H1 (cell line): ENCODE data around the gene GADL1. TPM values are rescaled to one million over a fixed set of nuclear protein-coding genes. Genes with fewer than 3 reads are reported as not detected.

ENCODE experiments used
- CTCF ChIA-PET: fragments of 300-600 bp; sonication (Branson Sonifier 250); formaldehyde crosslinking; loops from one replicate; lab custom pipeline; 2021; ENCODE audit not compliant: partially characterized antibody; lab: Charles Lee
- POLR2A ChIA-PET: fragments of 300-600 bp; sonication (Branson Sonifier 250); formaldehyde crosslinking; loops from one replicate; lab custom pipeline; 2021; ENCODE audit warnings: inconsistent platforms; ENCODE audit not compliant: partially characterized antibody; lab: Charles Lee
- DNase-seq, 2 experiments: peaks; one replicate each; pipeline versions ENCODE4 v3.0.0 to v3.0.0-alpha.2; 2010 to 2022; ENCODE audit warnings: low spot score in 2 of 2, low read depth in 1 of 2, mixed read lengths in 1 of 2
- FAIRE-seq: peaks from 2 replicates; lab custom pipeline; 2011; peaks lifted over from hg19 to GRCh38; lab: Jason Lieb, UNC
- H2AFZ ChIP-seq: 2 replicates; pipeline ENCODE4 v1.8.1; 2012; ENCODE audit warnings: low read length, inconsistent platforms
- H2AK5ac ChIP-seq: 2 replicates; pipeline ENCODE4 v1.6.1; 2013; ENCODE audit warnings: low read depth, low read length
- H2BK120ac ChIP-seq: replicated peaks from 2 replicates; pipeline ENCODE3; 2013; ENCODE audit warnings: low read depth, low read length, inconsistent platforms
- H2BK12ac ChIP-seq: 2 replicates; pipeline ENCODE4 v1.6.1; 2013; ENCODE audit warnings: low read depth, low read length
- H2BK15ac ChIP-seq: 2 replicates; pipeline ENCODE4 v1.6.1; 2013; ENCODE audit warnings: low read length
- H2BK20ac ChIP-seq: 2 replicates; pipeline ENCODE4 v1.6.1; 2013; ENCODE audit warnings: low read length
- H2BK5ac ChIP-seq: 2 replicates; pipeline ENCODE4 v1.6.1; 2013; ENCODE audit warnings: low read depth, low read length
- H3K14ac ChIP-seq: 2 replicates; pipeline ENCODE4 v1.6.1; 2013; ENCODE audit warnings: inconsistent platforms; ENCODE audit not compliant: insufficient read length
- H3K18ac ChIP-seq: 2 replicates; pipeline ENCODE4 v1.6.1; 2013; ENCODE audit warnings: low read length; ENCODE audit errors: extremely low read depth
- H3K23ac ChIP-seq: 2 replicates; pipeline ENCODE4 v1.6.1; 2013; ENCODE audit warnings: inconsistent platforms; ENCODE audit not compliant: insufficient read length
- H3K23me2 ChIP-seq: 2 replicates; pipeline ENCODE4 v1.6.1; 2013; ENCODE audit warnings: low read depth, low read length
- H3K27ac ChIP-seq: 2 replicates; pipeline ENCODE4 v1.6.1; 2011; ENCODE audit warnings: low read depth, low read length, inconsistent platforms
- H3K27me3 ChIP-seq, 4 experiments: replicated peaks in 1 of 4; 1 replicate in 1 of 4; 2 replicates in 3 of 4; pipeline versions ENCODE4 v1.6.1 to v1.8.1; 2011 to 2013; ENCODE audit warnings: low read length in 3 of 4, mild to moderate bottlenecking in 3 of 4, inconsistent platforms in 2 of 4, mixed read lengths in 2 of 4, moderate library complexity in 1 of 4; ENCODE audit not compliant: control insufficient read depth in 3 of 4, insufficient read depth in 3 of 4; ENCODE audit errors: extremely low read depth in 1 of 4
- H3K36me3 ChIP-seq, 4 experiments: 2 replicates each; pipeline versions ENCODE4 v1.6.1 to v1.8.1; 2011 to 2013; ENCODE audit warnings: mild to moderate bottlenecking in 4 of 4, low read length in 3 of 4, moderate library complexity in 2 of 4, control low read depth in 1 of 4, inconsistent platforms in 1 of 4; ENCODE audit not compliant: insufficient read depth in 4 of 4, control insufficient read depth in 2 of 4
- H3K4ac ChIP-seq: replicated peaks from 2 replicates; pipeline ENCODE3; 2013; ENCODE audit warnings: low read length, low read depth, mixed read lengths, inconsistent platforms; ENCODE audit not compliant: insufficient read length
- H3K4me1 ChIP-seq, 4 experiments: replicated peaks in 1 of 4; 1 replicate in 1 of 4; 2 replicates in 3 of 4; pipeline versions ENCODE4 v1.6.1 to v1.8.1; 2011 to 2013; ENCODE audit warnings: low read length in 3 of 4, inconsistent platforms in 2 of 4, mixed read lengths in 1 of 4; ENCODE audit not compliant: insufficient read depth in 4 of 4, control insufficient read depth in 3 of 4
- H3K4me2 ChIP-seq, 2 experiments: 2 replicates each; pipeline versions ENCODE4 v1.6.1 to v1.8.1; 2011 to 2013; ENCODE audit warnings: low read depth in 2 of 2, low read length in 2 of 2, control low read depth in 1 of 2, inconsistent platforms in 1 of 2, mild to moderate bottlenecking in 1 of 2; ENCODE audit not compliant: insufficient read depth in 1 of 2
- H3K4me3 ChIP-seq, 4 experiments: fragments of 200-600, 300-600 bp in 1 of 4; sonication (generic), shearing (Covaris generic), sonication (Bioruptor Twin) in 1 of 4; 2 replicates each; pipeline versions ENCODE4 v1.5.1 to v1.8.1; 2011 to 2016; ENCODE audit warnings: low read length in 4 of 4, low read depth in 3 of 4, control low read depth in 2 of 4, inconsistent platforms in 2 of 4, mild to moderate bottlenecking in 2 of 4, mixed read lengths in 1 of 4, moderate library complexity in 1 of 4; ENCODE audit not compliant: insufficient read depth in 2 of 4; ENCODE audit errors: extremely low read depth in 1 of 4
- H3K56ac ChIP-seq: replicated peaks from 2 replicates; pipeline ENCODE3; 2013; ENCODE audit warnings: low read depth, mild to moderate bottlenecking, mixed read lengths, low read length, inconsistent platforms; ENCODE audit not compliant: insufficient read length
- H3K79me1 ChIP-seq: 2 replicates; pipeline ENCODE4 v1.6.1; 2013; ENCODE audit warnings: low read depth, low read length, control low read depth
- H3K79me2 ChIP-seq, 2 experiments: 2 replicates each; pipeline versions ENCODE4 v1.6.1 to v1.8.1; 2012 to 2013; ENCODE audit warnings: low read length in 2 of 2, mild to moderate bottlenecking in 2 of 2, inconsistent platforms in 1 of 2; ENCODE audit not compliant: insufficient read depth in 2 of 2, control insufficient read depth in 1 of 2
- H3K9ac ChIP-seq, 4 experiments: replicated peaks in 1 of 4; 1 replicate in 1 of 4; 2 replicates in 3 of 4; pipeline versions ENCODE4 v1.6.1 to v1.8.1; 2011 to 2013; ENCODE audit warnings: low read depth in 3 of 4, low read length in 3 of 4, control low read depth in 2 of 4, mild to moderate bottlenecking in 2 of 4, moderate library complexity in 2 of 4, inconsistent platforms in 1 of 4; ENCODE audit errors: extremely low read depth in 1 of 4
- H3K9me3 ChIP-seq, 2 experiments: 2 replicates each; pipeline versions ENCODE4 v1.6.1 to v1.8.1; 2012 to 2013; ENCODE audit warnings: mild to moderate bottlenecking in 2 of 2, moderate library complexity in 2 of 2, control low read depth in 1 of 2, inconsistent platforms in 1 of 2, low read depth in 1 of 2, low read length in 1 of 2, mixed read lengths in 1 of 2; ENCODE audit not compliant: insufficient read depth in 2 of 2
- H4K20me1 ChIP-seq, 2 experiments: replicated peaks in 1 of 2; 2 replicates each; pipeline versions ENCODE3 to v1.8.1; 2011 to 2013; ENCODE audit warnings: inconsistent platforms in 2 of 2, low read length in 2 of 2, mild to moderate bottlenecking in 1 of 2; ENCODE audit not compliant: insufficient read depth in 2 of 2, control insufficient read depth in 1 of 2
- H4K5ac ChIP-seq: 2 replicates; pipeline ENCODE4 v1.6.1; 2013; ENCODE audit warnings: low read length, low read depth, mixed read lengths, inconsistent platforms; ENCODE audit not compliant: insufficient read length
- H4K8ac ChIP-seq: 2 replicates; pipeline ENCODE4 v1.8.0; 2013; ENCODE audit warnings: mild to moderate bottlenecking, moderate library complexity, low read length, inconsistent platforms; ENCODE audit not compliant: insufficient read depth; ENCODE audit errors: extremely low read depth
- H4K91ac ChIP-seq: replicated peaks from 2 replicates; pipeline ENCODE3; 2013; ENCODE audit warnings: low read length, mixed read lengths, inconsistent platforms; ENCODE audit not compliant: insufficient read length
- BRCA1 ChIP-seq: IDR thresholded peaks from 2 replicates; pipeline ENCODE4 v1.6.1; 2012; ENCODE audit warnings: low read depth, low read length, improper control_type of control experiment
- CEBPB ChIP-seq: IDR thresholded peaks from 2 replicates; pipeline ENCODE4 v1.6.1; 2012; ENCODE audit warnings: low read depth, low read length
- CHD1 ChIP-seq: IDR thresholded peaks from 2 replicates; pipeline ENCODE4 v1.6.1; 2012; ENCODE audit warnings: low read depth, low read length, improper control_type of control experiment
- CREB1 ChIP-seq: IDR thresholded peaks from 2 replicates; pipeline ENCODE4 v1.6.1; 2012; ENCODE audit warnings: inconsistent platforms
- EP300 ChIP-seq, 2 experiments: IDR thresholded peaks; 1 replicate in 1 of 2; 2 replicates in 1 of 2; pipeline ENCODE4 v1.6.1; 2011 to 2012; ENCODE audit warnings: low read depth in 2 of 2, low read length in 2 of 2, mild to moderate bottlenecking in 2 of 2, borderline replicate concordance in 1 of 2, inconsistent platforms in 1 of 2, moderate library complexity in 1 of 2
- EZH2 ChIP-seq: fragments of 200-600 bp; sonication (generic); IDR thresholded peaks from 2 replicates; pipeline ENCODE4 v1.7.1; 2012; ENCODE audit warnings: low read depth, mild to moderate bottlenecking, moderate library complexity, low read length, inconsistent platforms; ENCODE audit not compliant: severe bottlenecking
- JUND ChIP-seq: IDR thresholded peaks from 2 replicates; pipeline ENCODE4 v1.6.1; 2011; ENCODE audit warnings: mild to moderate bottlenecking, improper control_type of control experiment, low read length
- KDM1A ChIP-seq: fragments of 200-600, 300-600 bp; sonication (generic); IDR thresholded peaks from 2 replicates; pipeline ENCODE4 v1.7.1; 2016; ENCODE audit warnings: mild to moderate bottlenecking, low read length, borderline replicate concordance
- POU5F1 ChIP-seq: IDR thresholded peaks from 2 replicates; pipeline ENCODE4 v1.6.1; 2011; ENCODE audit warnings: low read depth, mild to moderate bottlenecking, low read length, moderate library complexity
- RNF2 ChIP-seq: fragments of 200-900, 300-1000 bp; sonication (generic); IDR thresholded peaks from 2 replicates; pipeline ENCODE4 v1.7.1; 2016; ENCODE audit warnings: borderline replicate concordance, low read depth, mild to moderate bottlenecking, antibody characterized with exemption, low read length; ENCODE audit not compliant: poor library complexity, severe bottlenecking; ENCODE audit errors: missing control alignments
- TAF7 ChIP-seq: optimal IDR thresholded peaks from 2 replicates; pipeline ENCODE3; 2011; ENCODE audit warnings: low read depth, mild to moderate bottlenecking, inconsistent platforms, low read length, moderate library complexity, borderline replicate concordance
- TCF12 ChIP-seq: IDR thresholded peaks from 2 replicates; pipeline ENCODE4 v1.6.1; 2011; ENCODE audit warnings: low read depth, mild to moderate bottlenecking, low read length
- WGBS, 2 experiments: shearing (Covaris generic) in 1 of 2; methylation state at CpG; one replicate each; pipeline versions ENCODE4 v1.1.6 to v1.1.7; 2013 to 2015; ENCODE audit warnings: low lambda C conversion rate in 2 of 2, mixed read lengths in 2 of 2, inconsistent platforms in 1 of 2, low coverage in 1 of 2, missing lambda C conversion rate in 1 of 2; ENCODE audit not compliant: insufficient replicate concordance in 2 of 2, insufficient coverage in 1 of 2, insufficient read length in 1 of 2; ENCODE audit errors: extremely low coverage in 1 of 2, missing lambda C conversion rate in 1 of 2; 5-methylcytosine and 5-hydroxymethylcytosine counted together
- polyA plus RNA-seq, 7 experiments: library from polyadenylated mRNA; depleted of rRNA in 3 of 7; stranded (reverse) in 5 of 7; unstranded in 2 of 7; fragments of >200 nt in 5 of 7; fragments of 200-250 nt in 2 of 7; gene quantifications; 1 replicate in 5 of 7; 2 replicates in 1 of 7; 4 replicates in 1 of 7; pipeline versions ENCODE4 v1.2.1 to v1.2.3, GENCODE V29; 2011 to 2013; ENCODE audit warnings: missing spikeins in 2 of 7, mixed read lengths in 2 of 7
- total RNA-seq: library from RNA; stranded (reverse); fragmentation: NEBNext Ultra II Directional; extraction: Animal tissue kit (Norgen Biotek cat#: 25700); gene quantifications from 2 replicates; pipeline ENCODE4 v1.2.1, GENCODE V29; 2021
- TF ChIP-seq, protein P1 (sequence below): IDR thresholded peaks from 2 replicates; pipeline ENCODE4 v1.6.1; 2012; ENCODE audit warnings: low read length, inconsistent platforms

GADL1 gene
- total and polyA plus RNA-seq, 2 of the 8 experiments (the other 6 are each of a cell fraction or from before 2014, with no cell fraction given): 0.03 to 0.30 TPM

DNA sequence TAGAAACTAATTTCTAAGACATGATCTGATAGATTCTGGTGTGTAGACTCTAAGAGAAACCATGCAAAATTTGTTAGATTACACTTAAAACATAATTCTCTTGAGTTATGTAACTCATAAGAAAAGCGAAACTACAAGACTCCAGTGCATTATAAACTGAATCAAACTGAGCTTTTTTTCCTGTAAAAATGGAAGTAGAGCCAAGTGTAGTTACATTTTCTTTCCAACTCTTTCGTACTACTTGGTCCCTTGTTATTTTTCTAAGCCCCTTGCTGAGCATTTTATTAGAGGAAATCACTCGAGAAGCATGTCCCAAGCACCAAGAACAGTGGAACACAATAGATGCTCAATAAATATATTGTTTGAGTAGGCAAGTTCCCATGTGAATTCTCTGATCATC is 130.2 kb downstream of the GADL1 start:
- Histone ChIP-seq H2BK12ac (no peak overlapping the region), H2BK5ac (no peak overlapping the region), H3K23me2 (no peaks in the 10 kb centered on the region), H3K27me3 (no peaks in the 10 kb centered on the region), H4K20me1 (no peaks in the 10 kb centered on the region), H3K23ac (no peak overlapping the region), H2BK120ac (no peak overlapping the region), H3K9me3 (no peaks in the 10 kb centered on the region), H3K9ac (no peak overlapping the region), H3K4me2 (no peak overlapping the region), H2BK20ac (no peak overlapping the region), H3K4me1 (no peaks in the 10 kb centered on the region), H2AFZ (no peak overlapping the region), H3K56ac (no peak overlapping the region), H4K91ac (no peak overlapping the region), H3K14ac (no peak overlapping the region), H3K79me1 (no peaks in the 10 kb centered on the region), H2AK5ac (no peak overlapping the region), H3K79me2 (no peaks in the 10 kb centered on the region), H3K36me3 (no peaks in the 10 kb centered on the region), H3K27ac (no peak overlapping the region), H4K5ac (no peak overlapping the region), H3K4ac (no peak overlapping the region), H2BK15ac (no peak overlapping the region), H3K18ac (no peak overlapping the region), H4K8ac (no peak overlapping the region), H3K4me3 (no peak overlapping the region)
- FAIRE-seq: no peak
- ChIA-PET CTCF (interaction anchor here (0.7 to 0.8 kb wide), 2 partner anchors 8 to 115 kb away, joined by 3 to 4 read pairs; no protein-coding TSS in a partner anchor), POLR2A (no interaction called here)
- 75% methylated on average over 3 of the region's 3 CpGs; no CpG with 5 or more reads in 1 of the 2 experiments for WGBS, 2 experiments
- DNase-seq: no peak
- TF ChIP-seq RNF2 (no peak), TAF7 (no peak), POU5F1 (no peak), KDM1A (no peak), TCF12 (no peak), BRCA1 (no peak), CEBPB (no peak), EP300 (IDR thresholded peaks at IDR 0.05; ENCODE audit: borderline replicate concordance in 1 of 2, low read depth in 2 of 2, low read length in 2 of 2) (no peak), CHD1 (no peak), EZH2 (no peak), JUND (no peak), CREB1 (no peak)
- TF ChIP-seq, protein P1, sequence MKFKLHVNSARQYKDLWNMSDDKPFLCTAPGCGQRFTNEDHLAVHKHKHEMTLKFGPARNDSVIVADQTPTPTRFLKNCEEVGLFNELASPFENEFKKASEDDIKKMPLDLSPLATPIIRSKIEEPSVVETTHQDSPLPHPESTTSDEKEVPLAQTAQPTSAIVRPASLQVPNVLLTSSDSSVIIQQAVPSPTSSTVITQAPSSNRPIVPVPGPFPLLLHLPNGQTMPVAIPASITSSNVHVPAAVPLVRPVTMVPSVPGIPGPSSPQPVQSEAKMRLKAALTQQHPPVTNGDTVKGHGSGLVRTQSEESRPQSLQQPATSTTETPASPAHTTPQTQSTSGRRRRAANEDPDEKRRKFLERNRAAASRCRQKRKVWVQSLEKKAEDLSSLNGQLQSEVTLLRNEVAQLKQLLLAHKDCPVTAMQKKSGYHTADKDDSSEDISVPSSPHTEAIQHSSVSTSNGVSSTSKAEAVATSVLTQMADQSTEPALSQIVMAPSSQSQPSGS: no peak
